Nephron progenitor cell (in vitro differentiated cells): Measurements from ENCODE around the gene ATP1A2.

Experiments
- DNase-seq: peaks from one replicate; pipeline ENCODE4 v3.0.0; 2021
- H3K27ac Mint-ChIP-seq: 2 replicates; pipeline ENCODE4 v1.8.0; 2021; ENCODE audit warnings: mild to moderate bottlenecking, moderate library complexity, mixed read lengths
- H3K27me3 Mint-ChIP-seq: 2 replicates; pipeline ENCODE4 v1.8.0; 2021; ENCODE audit warnings: mild to moderate bottlenecking, low read depth, mixed read lengths; ENCODE audit not compliant: poor library complexity
- H3K36me3 Mint-ChIP-seq: 2 replicates; pipeline ENCODE4 v1.8.0; 2021; ENCODE audit warnings: low read depth, mixed read lengths
- H3K4me1 Mint-ChIP-seq: 2 replicates; pipeline ENCODE4 v1.8.0; 2021; ENCODE audit warnings: mixed read lengths
- H3K4me3 Mint-ChIP-seq: 2 replicates; pipeline ENCODE4 v1.8.0; 2021; ENCODE audit warnings: mild to moderate bottlenecking, moderate library complexity, mixed read lengths
- H3K9me3 Mint-ChIP-seq: 2 replicates; pipeline ENCODE4 v1.8.0; 2021; ENCODE audit warnings: mild to moderate bottlenecking, moderate library complexity, mixed read lengths
- CTCF ChIP-seq: fragments of 200-600 bp; sonication (generic); IDR thresholded peaks from 2 replicates; pipeline ENCODE4 v1.5.0; 2021; ENCODE audit warnings: antibody characterized with exemption

The ATP1A2 gene

GRCh38 chr1:160071289-160071688 lies 44.3 kb upstream of the ATP1A2 start:
- no peak for DNase-seq
- Mint-ChIP-seq H3K27ac (no peak overlapping the region), H3K27me3 (peaks cover 79% of the 10 kb centered on the region), H3K36me3 (no peaks in the 10 kb centered on the region), H3K4me1 (peaks cover 36% of the 10 kb centered on the region), H3K9me3 (no peaks in the 10 kb centered on the region), H3K4me3 (no peak overlapping the region)
- TF ChIP-seq CTCF, result no peak

GRCh38 chr1:160074865-160075264 lies 40.7 kb upstream of the ATP1A2 start:
- DNase-seq, result no peak
- TF ChIP-seq CTCF, result no peak
- no peaks in the 10 kb centered on the region for H3K36me3 Mint-ChIP-seq
- peaks cover 9% of the 10 kb centered on the region for H3K4me1 Mint-ChIP-seq
- no peak overlapping the region for H3K4me3 Mint-ChIP-seq
- H3K27ac Mint-ChIP-seq, result no peak overlapping the region
- H3K9me3 Mint-ChIP-seq, result no peaks in the 10 kb centered on the region
- H3K27me3 Mint-ChIP-seq, result peaks cover 95% of the 10 kb centered on the region

- TF ChIP-seq CTCF, result no peak
Observed at GRCh38 chr1:160075836-160076235, 39.7 kb upstream of the ATP1A2 start.

GRCh38 chr1:160076295-160076694 lies 39.3 kb upstream of the ATP1A2 start:
- no peaks in the 10 kb centered on the region for H3K4me1 Mint-ChIP-seq
- no peaks in the 10 kb centered on the region for H3K36me3 Mint-ChIP-seq
- H3K27me3 Mint-ChIP-seq, result peaks cover 95% of the 10 kb centered on the region
- H3K27ac Mint-ChIP-seq, result no peak overlapping the region
- H3K9me3 Mint-ChIP-seq, result no peaks in the 10 kb centered on the region
- no peak for DNase-seq
- no peak for TF ChIP-seq CTCF
- no peak overlapping the region for H3K4me3 Mint-ChIP-seq

More at GRCh38 chr1:160075836-160076235, 39.7 kb upstream of the ATP1A2 start:
- DNase-seq, result no peak
- Mint-ChIP-seq H3K36me3 (no peaks in the 10 kb centered on the region), H3K27me3 (peaks cover 95% of the 10 kb centered on the region), H3K4me1 (peaks cover under 1% of the 10 kb centered on the region), H3K9me3 (no peaks in the 10 kb centered on the region), H3K4me3 (no peak overlapping the region), H3K27ac (no peak overlapping the region)

GRCh38 chr1:160077486-160077885 lies 38.1 kb upstream of the ATP1A2 start:
- TF ChIP-seq CTCF, result no peak
- Mint-ChIP-seq H3K9me3 (no peaks in the 10 kb centered on the region), H3K4me3 (no peak overlapping the region), H3K27me3 (peaks cover 95% of the 10 kb centered on the region), H3K27ac (no peak overlapping the region), H3K4me1 (no peaks in the 10 kb centered on the region), H3K36me3 (no peaks in the 10 kb centered on the region)
- no peak for DNase-seq

GRCh38 chr1:160078512-160079195 lies 36.9 kb upstream of the ATP1A2 start:
- DNase-seq, result peak; percentile 63
- no peak overlapping the region for H3K27ac Mint-ChIP-seq
- no peaks in the 10 kb centered on the region for H3K4me1 Mint-ChIP-seq
- H3K4me3 Mint-ChIP-seq, result no peak overlapping the region
- H3K9me3 Mint-ChIP-seq, result no peaks in the 10 kb centered on the region
- peak; percentile 83 for TF ChIP-seq CTCF
- peaks cover 96% of the 10 kb centered on the region for H3K27me3 Mint-ChIP-seq
- no peaks in the 10 kb centered on the region for H3K36me3 Mint-ChIP-seq
